GM12872 (cell line): Measurements from ENCODE around the gene SIRPA.

Experiments used
- TF ChIP-seq, protein P1 (sequence below): IDR thresholded peaks from 3 replicates; pipeline ENCODE4 v1.5.1; 2011; ENCODE audit warnings: low read depth, mild to moderate bottlenecking, low read length, moderate library complexity; ENCODE audit not compliant: insufficient read depth

Gene SIRPA

DNA sequence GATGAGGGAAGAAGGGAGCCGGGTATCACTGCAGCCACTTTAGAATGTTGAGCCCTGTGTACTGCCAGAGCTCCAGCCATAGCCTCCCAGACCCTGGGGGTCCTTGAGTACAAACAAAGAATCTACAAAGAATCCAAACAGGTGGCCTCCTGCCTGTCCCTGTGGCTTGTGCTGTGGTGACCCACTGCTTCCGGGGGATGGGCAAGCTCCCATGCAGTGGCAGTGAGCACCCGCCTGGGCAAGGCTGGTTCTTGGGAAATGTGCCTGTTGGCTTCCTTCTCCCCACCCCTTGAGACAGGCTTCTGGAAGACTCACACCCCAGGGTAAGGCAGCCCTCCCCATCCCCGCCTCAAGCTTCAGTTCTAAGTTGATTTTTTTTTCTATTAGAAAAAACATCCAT, 13.9 kb downstream of the SIRPA start:
- TF ChIP-seq, protein P1, sequence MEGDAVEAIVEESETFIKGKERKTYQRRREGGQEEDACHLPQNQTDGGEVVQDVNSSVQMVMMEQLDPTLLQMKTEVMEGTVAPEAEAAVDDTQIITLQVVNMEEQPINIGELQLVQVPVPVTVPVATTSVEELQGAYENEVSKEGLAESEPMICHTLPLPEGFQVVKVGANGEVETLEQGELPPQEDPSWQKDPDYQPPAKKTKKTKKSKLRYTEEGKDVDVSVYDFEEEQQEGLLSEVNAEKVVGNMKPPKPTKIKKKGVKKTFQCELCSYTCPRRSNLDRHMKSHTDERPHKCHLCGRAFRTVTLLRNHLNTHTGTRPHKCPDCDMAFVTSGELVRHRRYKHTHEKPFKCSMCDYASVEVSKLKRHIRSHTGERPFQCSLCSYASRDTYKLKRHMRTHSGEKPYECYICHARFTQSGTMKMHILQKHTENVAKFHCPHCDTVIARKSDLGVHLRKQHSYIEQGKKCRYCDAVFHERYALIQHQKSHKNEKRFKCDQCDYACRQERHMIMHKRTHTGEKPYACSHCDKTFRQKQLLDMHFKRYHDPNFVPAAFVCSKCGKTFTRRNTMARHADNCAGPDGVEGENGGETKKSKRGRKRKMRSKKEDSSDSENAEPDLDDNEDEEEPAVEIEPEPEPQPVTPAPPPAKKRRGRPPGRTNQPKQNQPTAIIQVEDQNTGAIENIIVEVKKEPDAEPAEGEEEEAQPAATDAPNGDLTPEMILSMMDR, result no peak

DNA sequence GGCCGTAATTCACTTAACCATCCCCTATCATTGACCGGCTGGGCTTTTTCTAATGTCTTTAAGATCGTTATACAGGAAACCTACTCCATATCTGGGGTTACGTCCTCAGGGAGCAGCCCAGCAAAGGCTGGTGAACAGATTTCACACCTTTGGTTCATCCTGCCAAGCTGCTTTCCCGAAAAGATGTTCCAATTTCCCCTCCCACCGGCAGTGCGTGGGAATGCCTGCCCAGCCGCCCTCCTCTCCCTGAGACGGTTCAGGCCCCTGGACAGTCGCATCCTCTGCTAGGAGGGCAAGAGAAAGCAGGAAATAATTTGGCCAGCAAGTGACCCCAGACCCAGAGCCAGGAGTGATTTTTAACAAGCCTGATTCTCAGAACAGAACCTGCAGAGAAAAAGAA, 16.3 kb downstream of the SIRPA start:
- TF ChIP-seq, protein P1, result no peak

DNA sequence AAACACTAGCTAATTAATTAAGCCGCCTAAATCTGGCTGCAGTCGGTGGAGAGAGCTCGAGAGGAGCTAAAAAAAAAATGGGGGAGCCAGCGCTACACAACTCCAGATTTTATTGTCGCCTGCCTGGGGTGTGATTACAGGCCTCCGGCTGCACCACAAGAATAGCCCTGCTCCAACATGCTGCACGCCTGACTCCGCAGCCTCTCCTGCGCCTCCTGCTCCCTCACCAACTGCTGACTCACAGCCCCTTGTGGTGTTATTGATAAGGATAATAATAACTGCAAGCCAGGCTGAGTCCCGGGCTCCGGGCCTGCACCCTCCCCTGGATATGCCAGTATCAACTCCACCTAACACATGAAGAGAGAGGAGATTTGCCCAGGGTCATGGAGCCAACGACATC, 16.8 kb downstream of the SIRPA start:
- TF ChIP-seq, protein P1, result no peak

DNA sequence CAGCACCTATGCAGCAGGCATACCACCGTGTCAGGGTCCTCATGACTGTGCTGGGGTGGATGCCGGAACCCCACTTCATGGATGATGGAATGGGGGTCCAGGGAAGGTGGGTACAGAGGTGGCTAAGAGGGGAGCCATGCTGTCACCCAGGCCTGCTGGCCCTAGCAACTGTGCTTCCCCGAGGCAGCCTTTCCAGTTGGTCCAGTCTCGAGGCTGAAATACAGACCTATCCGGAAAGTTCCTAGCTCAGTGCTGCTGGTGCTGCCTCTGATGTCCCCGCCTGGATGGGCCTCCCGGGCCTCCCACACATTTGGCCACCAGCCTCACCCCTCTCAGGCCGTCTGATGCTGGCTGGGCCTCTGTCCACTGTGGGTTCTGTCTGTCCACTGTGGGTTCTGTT, 17.4 kb downstream of the SIRPA start:
- TF ChIP-seq, protein P1, result no peak

DNA sequence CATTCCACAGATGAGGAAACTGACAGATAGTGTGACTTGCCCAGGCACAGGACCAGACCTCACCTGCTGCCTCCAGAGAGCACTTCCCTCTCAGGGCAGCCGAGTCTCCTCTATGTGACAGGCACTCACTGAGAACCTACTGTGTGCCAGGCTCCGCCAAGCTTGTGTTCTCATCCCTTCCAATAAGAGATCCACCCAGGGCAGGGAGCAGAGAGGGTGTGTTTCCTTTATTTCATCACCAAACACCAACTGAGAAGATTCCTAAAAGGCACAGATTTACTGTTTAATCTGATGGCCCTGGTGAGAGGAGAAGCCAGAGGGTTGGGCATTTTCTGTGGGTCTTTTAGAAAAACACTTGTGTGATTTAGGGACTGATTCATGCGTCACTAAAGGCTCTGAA, 20.5 kb downstream of the SIRPA start:
- TF ChIP-seq, protein P1, result no peak

DNA sequence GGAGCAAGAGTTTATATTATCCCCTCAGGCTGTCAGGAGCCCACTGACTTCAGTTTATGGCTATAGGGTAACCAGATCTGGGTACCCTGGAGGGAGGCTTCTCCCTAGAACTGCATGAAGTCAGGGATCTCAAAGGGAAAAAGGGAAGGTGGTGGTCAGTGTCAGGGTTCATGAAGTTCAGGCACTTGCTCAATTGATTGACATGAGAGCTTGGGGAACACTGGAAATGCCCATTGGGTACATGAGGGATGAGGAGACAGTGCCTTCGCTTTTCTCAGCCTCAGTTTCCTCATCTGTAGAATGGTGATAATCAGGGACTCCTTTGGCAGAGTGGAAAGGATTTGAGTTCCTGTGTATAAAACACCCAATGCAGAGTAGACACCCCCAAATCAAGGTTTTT, 22.6 kb downstream of the SIRPA start:
- TF ChIP-seq, protein P1, result no peak

DNA sequence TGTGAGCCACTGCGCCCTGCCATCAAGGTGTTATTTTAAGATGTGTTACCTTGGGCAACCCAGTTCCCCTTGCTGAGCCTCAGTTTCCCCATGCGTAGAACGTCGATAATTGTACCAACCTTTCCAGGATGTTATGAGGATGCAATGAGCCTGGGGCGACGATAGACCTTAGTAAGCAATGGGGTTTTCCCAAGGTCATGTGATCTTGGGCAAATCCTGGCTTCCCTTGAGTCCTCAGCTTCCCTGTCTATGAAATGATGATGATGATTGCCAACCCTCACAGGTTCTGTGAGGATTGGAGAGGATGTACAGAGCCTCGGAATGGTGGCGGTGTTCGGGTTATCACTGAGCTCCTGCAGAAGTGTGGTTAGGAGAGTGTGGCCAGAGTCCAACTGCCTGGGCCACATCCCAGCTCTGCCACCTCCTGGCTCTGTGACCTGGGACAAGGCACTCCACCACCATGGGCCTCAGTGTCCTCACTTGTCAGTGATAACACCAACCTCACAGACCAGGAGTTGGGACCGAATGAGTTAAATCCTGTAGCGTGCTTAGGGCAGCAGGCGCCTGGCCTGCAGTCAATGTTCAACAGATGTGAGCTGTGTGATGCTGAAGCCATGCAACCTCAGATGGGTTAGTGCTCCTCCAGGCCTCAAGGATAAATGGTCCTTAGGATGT, 23.4 kb downstream of the SIRPA start:
- TF ChIP-seq, protein P1, result no peak

DNA sequence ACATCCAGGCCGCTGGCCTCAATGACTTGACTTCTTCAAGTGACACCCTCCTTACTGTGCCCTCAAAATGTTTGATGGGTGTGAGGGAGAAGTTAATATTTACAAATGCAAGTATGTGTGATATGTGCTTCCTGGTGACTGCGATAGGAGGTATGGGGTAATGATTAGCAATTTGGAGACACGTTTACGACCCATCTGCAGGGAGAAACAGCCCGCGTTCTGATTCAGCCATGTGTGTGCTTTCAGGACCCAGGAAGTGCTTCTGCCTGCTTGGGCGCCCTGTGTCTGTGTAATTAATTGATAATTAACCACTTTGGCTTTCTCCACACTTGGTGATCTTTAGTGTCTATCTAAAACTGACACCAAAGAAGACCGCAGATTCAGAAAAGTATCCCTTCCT, 25.0 kb downstream of the SIRPA start:
- TF ChIP-seq, protein P1, result no peak
